ENCODE results near the gene CHRNE.

The CHRNE gene

DNA sequence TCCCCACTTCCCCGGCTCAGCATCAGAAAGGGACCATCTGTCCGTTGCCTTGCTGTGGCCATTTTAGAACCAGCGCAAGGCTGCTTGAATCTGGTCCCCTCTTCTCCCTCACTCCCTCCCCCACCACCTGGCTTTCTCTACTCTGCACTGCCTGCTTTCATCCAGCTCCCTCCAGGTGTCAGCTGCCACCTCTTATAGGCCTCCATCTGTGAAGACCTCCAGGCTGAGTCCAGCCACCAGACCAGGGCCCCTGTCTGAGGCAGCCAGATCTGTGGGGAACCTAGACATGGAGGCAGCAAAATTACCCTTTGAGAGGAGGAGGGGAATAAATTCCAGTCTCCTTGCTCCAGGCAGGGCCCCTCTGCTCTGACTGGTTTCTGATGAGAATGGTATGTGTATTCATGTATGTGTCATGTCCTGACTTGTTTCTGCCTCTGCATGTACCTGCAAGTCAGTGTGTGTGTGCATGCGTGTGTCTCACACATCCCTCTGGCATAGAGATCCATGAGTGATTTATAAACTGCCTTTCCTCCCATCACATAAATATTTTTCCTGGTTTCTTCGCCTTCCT lies 48.7 kb downstream of the CHRNE start:
- TF ChIP-seq CTCF (IDR thresholded peaks at IDR 0.05) (no peak), ZFX (IDR thresholded peaks at IDR 0.05; ENCODE audit: borderline replicate concordance) (no peak)
- H3K27ac ChIP-seq: no peak overlapping the region

DNA sequence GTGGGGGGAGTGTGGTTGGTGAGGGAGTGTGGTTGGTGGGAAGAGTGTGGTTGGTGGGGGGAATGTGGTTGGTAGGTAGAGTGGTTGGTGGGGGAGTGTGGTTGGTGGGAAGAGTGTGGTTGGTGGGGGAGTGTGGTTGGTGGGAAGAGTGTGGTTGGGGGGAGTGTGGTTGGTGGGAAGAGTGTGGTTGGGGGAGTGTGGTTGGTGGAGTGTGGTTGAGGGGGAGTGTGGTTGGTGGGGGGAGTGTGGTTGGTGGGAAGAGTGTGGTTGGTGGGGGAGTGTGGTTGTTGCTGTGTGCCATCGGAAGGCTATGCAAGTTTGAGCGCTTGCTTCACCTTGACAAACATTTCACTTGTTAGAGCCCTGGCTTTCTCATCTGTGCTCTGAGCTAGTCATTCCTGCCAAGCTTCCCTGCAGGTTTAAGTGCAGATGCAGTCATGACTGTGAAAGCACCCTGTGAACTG lies 49.7 kb downstream of the CHRNE start:
- TF ChIP-seq CTCF (IDR thresholded peaks at IDR 0.05): no peak
- TF ChIP-seq ZFX (IDR thresholded peaks at IDR 0.05; ENCODE audit: borderline replicate concordance): no peak
- no peak overlapping the region for H3K27ac ChIP-seq

DNA sequence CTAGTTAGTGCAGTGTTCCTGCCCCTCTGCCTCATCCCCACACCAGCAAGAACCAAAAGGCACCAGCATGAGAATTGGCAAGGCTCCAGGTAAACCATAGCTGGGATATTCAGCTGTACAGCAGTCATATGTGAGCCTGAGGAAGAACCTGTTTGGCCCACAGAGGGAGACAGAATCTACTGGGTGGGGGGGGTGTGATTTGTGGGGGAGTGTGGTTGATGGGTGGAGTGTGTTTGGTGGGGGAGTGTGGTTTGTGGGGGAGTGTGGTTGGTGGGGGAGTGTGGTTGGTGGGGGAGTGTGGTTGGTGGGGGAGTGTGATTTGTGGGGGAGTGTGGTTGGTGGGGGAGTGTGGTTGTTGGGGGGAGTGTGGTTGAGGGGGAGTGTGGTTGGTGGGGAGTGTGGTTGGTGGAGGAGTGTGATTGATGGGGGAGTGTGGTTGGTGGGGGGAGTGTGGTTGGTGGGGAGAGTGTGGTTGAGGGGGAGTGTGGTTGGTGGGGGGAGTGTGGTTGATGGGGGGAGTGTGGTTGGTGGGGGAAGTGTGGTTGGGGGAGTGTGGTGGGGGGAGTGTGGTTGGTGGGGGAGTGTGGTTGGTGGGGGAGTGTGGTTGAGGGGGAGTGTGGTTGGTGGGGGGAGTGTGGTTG lies 50.2 kb downstream of the CHRNE start:
- H3K27ac ChIP-seq: no peak overlapping the region
- TF ChIP-seq ZFX (IDR thresholded peaks at IDR 0.05; ENCODE audit: borderline replicate concordance) (no peak), CTCF (IDR thresholded peaks at IDR 0.05) (no peak)

DNA sequence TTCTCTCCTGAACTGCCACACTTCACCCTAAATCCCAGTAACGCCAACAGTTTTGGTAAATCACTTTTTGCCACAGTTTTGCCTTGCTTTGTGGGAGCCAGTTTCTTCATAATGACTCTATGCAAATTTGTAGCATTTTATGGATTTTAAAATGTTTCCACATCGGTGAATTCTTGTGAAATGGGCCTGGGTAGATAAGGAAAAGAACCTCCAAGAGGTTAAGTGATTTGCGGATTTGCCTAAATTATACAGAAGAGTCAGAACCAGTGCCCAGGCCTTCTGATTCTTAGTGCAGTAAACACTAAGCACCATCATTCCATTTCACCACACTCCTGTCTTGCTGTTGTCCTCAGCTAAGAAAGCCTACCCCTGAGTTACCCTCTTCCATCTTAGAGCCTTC lies 51.8 kb downstream of the CHRNE start:
- TF ChIP-seq CTCF (IDR thresholded peaks at IDR 0.05) (no peak), ZFX (IDR thresholded peaks at IDR 0.05; ENCODE audit: borderline replicate concordance) (no peak)
- H3K27ac ChIP-seq: no peak overlapping the region

- no peak for TF ChIP-seq CTCF (IDR thresholded peaks at IDR 0.05)
- TF ChIP-seq ZFX (IDR thresholded peaks at IDR 0.05; ENCODE audit: borderline replicate concordance): no peak
- H3K27ac ChIP-seq: no peak overlapping the region
These were observed 52.7 kb downstream of the CHRNE start for GRCh38 chr17:4850246-4850645.

DNA sequence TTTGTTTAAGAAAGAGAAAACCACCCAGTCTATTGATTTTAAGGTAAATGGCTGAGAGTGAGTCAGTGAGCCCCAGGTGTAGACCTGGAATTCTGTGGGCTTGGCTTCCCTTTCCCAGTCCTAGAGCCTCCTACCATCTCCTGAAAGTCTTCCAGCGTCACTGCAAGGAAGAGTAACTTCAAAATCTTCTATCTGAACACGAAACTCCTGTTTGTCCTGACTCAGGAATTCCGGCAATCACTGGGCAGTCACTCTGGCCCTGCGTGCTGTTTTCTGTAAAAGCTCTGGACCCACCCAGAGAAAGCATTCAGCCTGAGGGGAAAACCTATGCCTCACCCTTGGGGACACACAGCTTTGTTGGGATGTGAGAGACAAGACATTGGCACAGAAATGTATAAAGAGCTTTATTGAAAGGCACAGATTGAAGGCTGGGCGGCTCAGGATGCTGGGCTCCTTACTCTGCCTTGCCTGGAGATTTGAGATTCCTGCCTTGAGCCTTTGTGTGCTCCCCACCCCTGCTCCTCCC lies 53.8 kb downstream of the CHRNE start:
- TF ChIP-seq ZFX (IDR thresholded peaks at IDR 0.05; ENCODE audit: borderline replicate concordance) (no peak), CTCF (IDR thresholded peaks at IDR 0.05) (no peak)
- no peak overlapping the region for H3K27ac ChIP-seq
